ENCODE measurements around the gene ALDH1L1.

- no peak for TF ChIP-seq CTCF (conservative IDR thresholded peaks at IDR 0.05; ENCODE audit: low read depth in 2 of 2)
- no peak for TF ChIP-seq REST (IDR thresholded peaks at IDR 0.05; ENCODE audit: unreplicated experiment)
- no peak for TF ChIP-seq EZH2 (IDR thresholded peaks at IDR 0.05; ENCODE audit: low read depth, unreplicated experiment)
- no peak for TF ChIP-seq ETS1 (IDR thresholded peaks at IDR 0.05)
- no peak for TF ChIP-seq POLR2AphosphoS5 (IDR thresholded peaks at IDR 0.05; ENCODE audit: low read depth)
- TF ChIP-seq JUNB (IDR thresholded peaks at IDR 0.05; ENCODE audit: unreplicated experiment) = no peak
- TF ChIP-seq CREB1 (CRISPR knock-in tag; IDR thresholded peaks at IDR 0.05; ENCODE audit: low read depth) = no peak
- no peak for TF ChIP-seq ZNF331 (CRISPR knock-in tag; IDR thresholded peaks at IDR 0.05; ENCODE audit: low read depth)
- no peak for TF ChIP-seq NANOG (IDR thresholded peaks at IDR 0.05; ENCODE audit: borderline replicate concordance)
Measured at GRCh38 chr3:126067959-126068358, 112.4 kb downstream of the ALDH1L1 start.
